Measurements from ENCODE around the gene NAPEPLD.

DNA sequence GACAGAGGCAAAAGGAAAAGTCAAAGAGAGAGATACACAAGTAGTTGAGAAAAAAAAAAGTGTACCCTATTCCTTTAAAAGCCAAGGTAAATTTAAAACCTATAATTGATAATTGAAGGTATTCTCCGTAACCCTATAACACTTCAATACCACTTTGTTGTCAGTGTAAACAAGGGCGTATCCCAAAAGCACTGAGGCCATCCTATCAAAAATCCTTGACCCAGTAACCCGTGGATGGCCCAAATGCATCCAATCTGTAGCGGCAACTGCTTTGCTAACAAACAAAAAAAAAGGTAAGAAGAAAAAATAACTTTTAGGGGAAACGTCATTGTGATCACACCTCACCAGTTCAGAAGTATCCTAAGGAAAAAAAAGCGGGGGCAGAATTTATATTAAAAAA is 5.1 kb upstream of the NAPEPLD start:
- TF ChIP-seq, protein P1, sequence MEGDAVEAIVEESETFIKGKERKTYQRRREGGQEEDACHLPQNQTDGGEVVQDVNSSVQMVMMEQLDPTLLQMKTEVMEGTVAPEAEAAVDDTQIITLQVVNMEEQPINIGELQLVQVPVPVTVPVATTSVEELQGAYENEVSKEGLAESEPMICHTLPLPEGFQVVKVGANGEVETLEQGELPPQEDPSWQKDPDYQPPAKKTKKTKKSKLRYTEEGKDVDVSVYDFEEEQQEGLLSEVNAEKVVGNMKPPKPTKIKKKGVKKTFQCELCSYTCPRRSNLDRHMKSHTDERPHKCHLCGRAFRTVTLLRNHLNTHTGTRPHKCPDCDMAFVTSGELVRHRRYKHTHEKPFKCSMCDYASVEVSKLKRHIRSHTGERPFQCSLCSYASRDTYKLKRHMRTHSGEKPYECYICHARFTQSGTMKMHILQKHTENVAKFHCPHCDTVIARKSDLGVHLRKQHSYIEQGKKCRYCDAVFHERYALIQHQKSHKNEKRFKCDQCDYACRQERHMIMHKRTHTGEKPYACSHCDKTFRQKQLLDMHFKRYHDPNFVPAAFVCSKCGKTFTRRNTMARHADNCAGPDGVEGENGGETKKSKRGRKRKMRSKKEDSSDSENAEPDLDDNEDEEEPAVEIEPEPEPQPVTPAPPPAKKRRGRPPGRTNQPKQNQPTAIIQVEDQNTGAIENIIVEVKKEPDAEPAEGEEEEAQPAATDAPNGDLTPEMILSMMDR (IDR thresholded peaks at IDR 0.05): no peak
- no peak for TF ChIP-seq POLR2A (IDR thresholded peaks at IDR 0.05)

Measured in breast epithelium (tissue), 3 donors.